Osteocyte (in vitro differentiated cells): Measurements from ENCODE around the gene PRKAR2A. TPM values are rescaled to one million over a fixed set of nuclear protein-coding genes. Genes with fewer than 3 reads are reported as not detected.

Experiments used
- DNase-seq: peaks from one replicate; pipeline ENCODE4 v3.0.0; 2021; ENCODE audit warnings: mixed read lengths; ENCODE audit not compliant: unreplicated experiment; ENCODE audit errors: extremely low spot score
- H3K27ac Mint-ChIP-seq: one replicate; pipeline ENCODE4 v1.8.0; 2021; ENCODE audit warnings: mild to moderate bottlenecking, mixed read lengths; ENCODE audit not compliant: unreplicated experiment
- H3K27me3 Mint-ChIP-seq: one replicate; pipeline ENCODE4 v1.8.0; 2021; ENCODE audit warnings: mixed read lengths; ENCODE audit not compliant: unreplicated experiment
- H3K36me3 Mint-ChIP-seq: one replicate; pipeline ENCODE4 v1.8.0; 2021; ENCODE audit warnings: mixed read lengths; ENCODE audit not compliant: unreplicated experiment
- H3K4me1 Mint-ChIP-seq: one replicate; pipeline ENCODE4 v1.8.0; 2021; ENCODE audit warnings: mixed read lengths; ENCODE audit not compliant: unreplicated experiment
- H3K4me3 Mint-ChIP-seq: one replicate; pipeline ENCODE4 v1.8.0; 2021; ENCODE audit warnings: mild to moderate bottlenecking, moderate library complexity, mixed read lengths; ENCODE audit not compliant: unreplicated experiment
- H3K9me3 Mint-ChIP-seq: one replicate; pipeline ENCODE4 v1.8.0; 2021; ENCODE audit warnings: mixed read lengths; ENCODE audit not compliant: unreplicated experiment
- CTCF ChIP-seq: fragments of 200-600 bp; sonication (generic); IDR thresholded peaks from 2 replicates; pipeline ENCODE4 v1.5.0; 2021; ENCODE audit warnings: antibody characterized with exemption, mild to moderate bottlenecking, moderate library complexity
- total RNA-seq: library from RNA; stranded (reverse); gene quantifications from 2 replicates; pipeline ENCODE4 v1.2.1, GENCODE V29; 2021

PRKAR2A gene
- total RNA-seq, 1 donor from 2014 or later = 61.6 TPM

- Mint-ChIP-seq H3K27me3 (no peaks in the 10 kb centered on the region), H3K4me1 (no peaks in the 10 kb centered on the region), H3K36me3 (peaks cover 32% of the 10 kb centered on the region), H3K4me3 (no peak overlapping the region), H3K9me3 (no peaks in the 10 kb centered on the region), H3K27ac (no peak overlapping the region)
- no peak for DNase-seq
- no peak for TF ChIP-seq CTCF
Observed at GRCh38 chr3:48759071-48759470, 88.6 kb downstream of the PRKAR2A start.

DNA sequence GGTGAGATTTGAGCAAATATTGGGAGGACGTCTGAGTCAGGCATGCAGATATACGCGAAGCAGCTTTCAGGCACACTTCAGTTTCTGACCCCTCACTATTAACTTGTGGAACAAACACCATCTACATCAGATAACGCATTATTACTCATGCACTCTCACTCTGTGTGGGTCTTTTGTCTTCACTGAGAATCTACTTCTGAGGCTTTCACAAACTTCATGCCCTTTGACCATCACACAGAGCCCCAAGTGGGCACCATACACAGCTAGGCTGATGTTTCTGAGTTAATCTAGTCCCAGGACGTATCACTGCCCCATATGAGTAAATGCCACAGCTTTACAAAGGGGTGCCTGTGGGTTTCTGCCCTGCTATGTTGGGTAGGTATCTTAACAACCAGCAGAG, 91.0 kb downstream of the PRKAR2A start:
- H3K4me1 Mint-ChIP-seq = no peaks in the 10 kb centered on the region
- H3K4me3 Mint-ChIP-seq = no peak overlapping the region
- no peak overlapping the region for H3K27ac Mint-ChIP-seq
- H3K36me3 Mint-ChIP-seq = peaks cover 26% of the 10 kb centered on the region
- no peak for TF ChIP-seq CTCF
- H3K9me3 Mint-ChIP-seq = no peaks in the 10 kb centered on the region
- H3K27me3 Mint-ChIP-seq = no peaks in the 10 kb centered on the region
- no peak for DNase-seq

DNA sequence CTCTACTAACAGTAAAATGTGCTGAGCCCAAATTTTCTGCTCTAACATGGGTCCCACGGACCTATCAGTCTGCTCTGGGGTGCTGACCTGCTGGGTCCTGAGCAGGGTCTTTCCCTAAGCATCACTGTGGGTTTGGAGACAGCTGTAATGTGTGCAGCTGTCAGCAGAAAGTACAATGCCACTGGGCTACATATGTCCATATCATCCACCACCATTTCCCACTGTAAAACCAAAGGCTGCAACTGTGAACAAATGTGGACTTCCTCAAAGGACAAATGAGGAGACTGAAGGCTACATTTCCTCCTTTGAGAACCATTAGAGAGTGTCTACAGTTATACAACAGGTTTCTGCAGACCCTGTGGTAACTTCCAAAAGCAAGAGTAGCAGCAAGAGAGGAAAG, 96.8 kb downstream of the PRKAR2A start:
- Mint-ChIP-seq H3K4me1 (no peaks in the 10 kb centered on the region), H3K27me3 (no peaks in the 10 kb centered on the region), H3K27ac (no peak overlapping the region), H3K4me3 (no peak overlapping the region), H3K36me3 (peaks cover 32% of the 10 kb centered on the region), H3K9me3 (no peaks in the 10 kb centered on the region)
- TF ChIP-seq CTCF = no peak
- no peak for DNase-seq

- no peak overlapping the region for H3K27ac Mint-ChIP-seq
Observed at GRCh38 chr3:48748754-48749153, 98.9 kb downstream of the PRKAR2A start.

DNA sequence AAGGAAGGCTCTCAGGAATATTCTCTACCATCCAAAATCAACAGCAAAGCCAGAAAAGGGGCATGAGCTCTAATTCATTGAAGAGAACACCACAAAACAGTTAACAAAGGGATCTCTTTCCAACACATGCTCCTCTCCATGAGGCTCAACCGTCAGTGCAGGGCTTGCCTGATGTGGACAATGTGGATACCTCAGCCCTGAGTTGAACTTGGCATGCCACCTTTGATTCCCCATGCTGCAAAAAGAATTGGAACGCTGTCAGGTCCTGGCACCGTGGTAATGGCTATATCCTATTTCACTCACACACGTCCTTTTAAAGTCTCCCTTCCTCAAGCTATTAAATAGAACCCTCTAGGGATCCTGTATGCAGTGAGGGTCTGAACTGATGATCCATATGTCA, 100.0 kb downstream of the PRKAR2A start:
- H3K27me3 Mint-ChIP-seq = no peaks in the 10 kb centered on the region
- no peak overlapping the region for H3K4me3 Mint-ChIP-seq
- peaks cover 33% of the 10 kb centered on the region for H3K36me3 Mint-ChIP-seq
- H3K27ac Mint-ChIP-seq = no peak overlapping the region
- no peaks in the 10 kb centered on the region for H3K4me1 Mint-ChIP-seq
- no peaks in the 10 kb centered on the region for H3K9me3 Mint-ChIP-seq
- no peak for DNase-seq
- no peak for TF ChIP-seq CTCF

More at GRCh38 chr3:48748754-48749153, 98.9 kb downstream of the PRKAR2A start:
- no peak for TF ChIP-seq CTCF
- H3K4me1 Mint-ChIP-seq = no peaks in the 10 kb centered on the region
- no peaks in the 10 kb centered on the region for H3K9me3 Mint-ChIP-seq
- no peak overlapping the region for H3K4me3 Mint-ChIP-seq
- no peaks in the 10 kb centered on the region for H3K27me3 Mint-ChIP-seq
- H3K36me3 Mint-ChIP-seq = peaks cover 37% of the 10 kb centered on the region
- no peak for DNase-seq
